ENCODE data around the gene CCDC91. TPM values are rescaled to one million over a fixed set of nuclear protein-coding genes. Genes with fewer than 3 reads are reported as not detected.

The CCDC91 gene
- polyA plus RNA-seq, 1 donor from 2014 or later = 11.6 TPM

DNA sequence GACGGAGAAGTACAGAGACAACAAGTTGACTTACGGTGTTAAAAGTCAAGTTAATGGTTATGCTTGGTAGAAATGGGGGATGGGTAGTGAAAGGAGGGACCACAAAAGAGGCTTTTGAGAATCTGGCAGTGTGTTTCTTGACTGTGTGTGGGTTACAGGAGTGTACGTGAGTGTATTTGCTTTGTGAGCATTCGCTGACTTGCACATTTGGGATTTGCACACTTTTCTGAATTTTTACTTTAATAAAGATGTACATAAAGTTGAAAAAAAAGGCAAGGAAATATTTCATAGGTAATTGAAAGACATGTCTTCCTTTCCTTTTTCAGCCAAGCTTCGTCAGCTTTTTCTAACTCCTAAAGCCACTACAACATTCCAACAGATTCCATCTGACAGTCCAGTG, 28.6 kb upstream of the CCDC91 start:
- TF ChIP-seq POLR2AphosphoS5 (IDR thresholded peaks at IDR 0.05) = no peak
- no peak for TF ChIP-seq EP300 (conservative IDR thresholded peaks at IDR 0.05; ENCODE audit: poor library complexity, severe bottlenecking)
- TF ChIP-seq, protein P1, sequence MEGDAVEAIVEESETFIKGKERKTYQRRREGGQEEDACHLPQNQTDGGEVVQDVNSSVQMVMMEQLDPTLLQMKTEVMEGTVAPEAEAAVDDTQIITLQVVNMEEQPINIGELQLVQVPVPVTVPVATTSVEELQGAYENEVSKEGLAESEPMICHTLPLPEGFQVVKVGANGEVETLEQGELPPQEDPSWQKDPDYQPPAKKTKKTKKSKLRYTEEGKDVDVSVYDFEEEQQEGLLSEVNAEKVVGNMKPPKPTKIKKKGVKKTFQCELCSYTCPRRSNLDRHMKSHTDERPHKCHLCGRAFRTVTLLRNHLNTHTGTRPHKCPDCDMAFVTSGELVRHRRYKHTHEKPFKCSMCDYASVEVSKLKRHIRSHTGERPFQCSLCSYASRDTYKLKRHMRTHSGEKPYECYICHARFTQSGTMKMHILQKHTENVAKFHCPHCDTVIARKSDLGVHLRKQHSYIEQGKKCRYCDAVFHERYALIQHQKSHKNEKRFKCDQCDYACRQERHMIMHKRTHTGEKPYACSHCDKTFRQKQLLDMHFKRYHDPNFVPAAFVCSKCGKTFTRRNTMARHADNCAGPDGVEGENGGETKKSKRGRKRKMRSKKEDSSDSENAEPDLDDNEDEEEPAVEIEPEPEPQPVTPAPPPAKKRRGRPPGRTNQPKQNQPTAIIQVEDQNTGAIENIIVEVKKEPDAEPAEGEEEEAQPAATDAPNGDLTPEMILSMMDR (IDR thresholded peaks at IDR 0.05; ENCODE audit: poor library complexity, severe bottlenecking) = no peak
- no peak for TF ChIP-seq TAF1 (IDR thresholded peaks at IDR 0.05; ENCODE audit: low read depth)
- TF ChIP-seq EZH2 (IDR thresholded peaks at IDR 0.05; ENCODE audit: borderline replicate concordance, insufficient read depth, low read length, poor library complexity, severe bottlenecking) = no peak
- no peak for TF ChIP-seq MXI1 (conservative IDR thresholded peaks at IDR 0.05; ENCODE audit: poor library complexity, severe bottlenecking)
- no peak for TF ChIP-seq SMC3 (conservative IDR thresholded peaks at IDR 0.05; ENCODE audit: poor library complexity)
- no peak for TF ChIP-seq RAD21 (conservative IDR thresholded peaks at IDR 0.05)
- TF ChIP-seq, protein P2, sequence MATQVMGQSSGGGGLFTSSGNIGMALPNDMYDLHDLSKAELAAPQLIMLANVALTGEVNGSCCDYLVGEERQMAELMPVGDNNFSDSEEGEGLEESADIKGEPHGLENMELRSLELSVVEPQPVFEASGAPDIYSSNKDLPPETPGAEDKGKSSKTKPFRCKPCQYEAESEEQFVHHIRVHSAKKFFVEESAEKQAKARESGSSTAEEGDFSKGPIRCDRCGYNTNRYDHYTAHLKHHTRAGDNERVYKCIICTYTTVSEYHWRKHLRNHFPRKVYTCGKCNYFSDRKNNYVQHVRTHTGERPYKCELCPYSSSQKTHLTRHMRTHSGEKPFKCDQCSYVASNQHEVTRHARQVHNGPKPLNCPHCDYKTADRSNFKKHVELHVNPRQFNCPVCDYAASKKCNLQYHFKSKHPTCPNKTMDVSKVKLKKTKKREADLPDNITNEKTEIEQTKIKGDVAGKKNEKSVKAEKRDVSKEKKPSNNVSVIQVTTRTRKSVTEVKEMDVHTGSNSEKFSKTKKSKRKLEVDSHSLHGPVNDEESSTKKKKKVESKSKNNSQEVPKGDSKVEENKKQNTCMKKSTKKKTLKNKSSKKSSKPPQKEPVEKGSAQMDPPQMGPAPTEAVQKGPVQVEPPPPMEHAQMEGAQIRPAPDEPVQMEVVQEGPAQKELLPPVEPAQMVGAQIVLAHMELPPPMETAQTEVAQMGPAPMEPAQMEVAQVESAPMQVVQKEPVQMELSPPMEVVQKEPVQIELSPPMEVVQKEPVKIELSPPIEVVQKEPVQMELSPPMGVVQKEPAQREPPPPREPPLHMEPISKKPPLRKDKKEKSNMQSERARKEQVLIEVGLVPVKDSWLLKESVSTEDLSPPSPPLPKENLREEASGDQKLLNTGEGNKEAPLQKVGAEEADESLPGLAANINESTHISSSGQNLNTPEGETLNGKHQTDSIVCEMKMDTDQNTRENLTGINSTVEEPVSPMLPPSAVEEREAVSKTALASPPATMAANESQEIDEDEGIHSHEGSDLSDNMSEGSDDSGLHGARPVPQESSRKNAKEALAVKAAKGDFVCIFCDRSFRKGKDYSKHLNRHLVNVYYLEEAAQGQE (IDR thresholded peaks at IDR 0.05; ENCODE audit: borderline replicate concordance) = no peak
- H3K9ac ChIP-seq (ENCODE audit: low read length) = no peak overlapping the region
- H3K36me3 ChIP-seq (ENCODE audit: insufficient read depth, low read length) = no peaks in the 10 kb centered on the region
- no peaks in the 10 kb centered on the region for H3K9me3 ChIP-seq (ENCODE audit: low read length)
- no peaks in the 10 kb centered on the region for H3K79me2 ChIP-seq (replicated peaks; ENCODE audit: insufficient read depth, low read length)
- H2AFZ ChIP-seq (ENCODE audit: low read depth, low read length) = no peak overlapping the region
- no peaks in the 10 kb centered on the region for H3K27me3 ChIP-seq (ENCODE audit: insufficient read depth, low read depth, low read length)
- H3K4me2 ChIP-seq (ENCODE audit: low read length) = no peak overlapping the region
- no peak overlapping the region for H3K4me3 ChIP-seq (ENCODE audit: low read length)
- no peak overlapping the region for H3K27ac ChIP-seq (ENCODE audit: low read length)
- no peaks in the 10 kb centered on the region for H3K9me2 ChIP-seq (ENCODE audit: insufficient read depth, low read length)
- no peaks in the 10 kb centered on the region for H3F3A ChIP-seq (ENCODE audit: insufficient read depth, low read length, poor library complexity, severe bottlenecking)
- no peaks in the 10 kb centered on the region for H4K20me1 ChIP-seq (ENCODE audit: insufficient read depth)

DNA sequence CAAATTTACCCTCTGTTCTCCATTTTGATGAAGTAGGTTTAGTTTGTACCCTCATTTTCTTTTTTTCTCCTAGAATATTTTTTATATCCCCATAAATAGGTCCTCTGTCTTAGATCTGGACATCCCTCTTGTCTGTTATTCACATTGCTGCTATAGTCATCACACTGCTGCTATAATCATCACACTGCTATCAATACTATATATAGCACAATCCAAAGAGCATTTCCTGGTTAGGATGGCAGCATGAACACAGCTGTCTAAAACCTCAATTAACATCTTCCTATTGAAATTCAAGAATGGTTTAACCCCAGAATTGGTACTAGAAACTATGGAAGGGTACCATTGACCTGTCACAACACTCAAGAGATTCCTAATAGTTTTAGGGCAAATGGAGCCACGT, 27.6 kb upstream of the CCDC91 start:
- Histone ChIP-seq H3K79me2 (replicated peaks; ENCODE audit: insufficient read depth, low read length) (no peaks in the 10 kb centered on the region), H3K9me3 (ENCODE audit: low read length) (no peaks in the 10 kb centered on the region), H3K4me2 (ENCODE audit: low read length) (no peak overlapping the region), H3K9ac (ENCODE audit: low read length) (no peak overlapping the region), H3K36me3 (ENCODE audit: insufficient read depth, low read length) (no peaks in the 10 kb centered on the region), H4K20me1 (ENCODE audit: insufficient read depth) (no peaks in the 10 kb centered on the region), H2AFZ (ENCODE audit: low read depth, low read length) (no peak overlapping the region), H3K27ac (ENCODE audit: low read length) (no peak overlapping the region), H3K4me3 (ENCODE audit: low read length) (no peak overlapping the region), H3K27me3 (ENCODE audit: insufficient read depth, low read depth, low read length) (no peaks in the 10 kb centered on the region), H3F3A (ENCODE audit: insufficient read depth, low read length, poor library complexity, severe bottlenecking) (no peaks in the 10 kb centered on the region), H3K9me2 (ENCODE audit: insufficient read depth, low read length) (no peaks in the 10 kb centered on the region)
- no peak for TF ChIP-seq RAD21 (conservative IDR thresholded peaks at IDR 0.05)
- TF ChIP-seq EP300 (conservative IDR thresholded peaks at IDR 0.05; ENCODE audit: poor library complexity, severe bottlenecking) = no peak
- TF ChIP-seq, protein P2 (IDR thresholded peaks at IDR 0.05; ENCODE audit: borderline replicate concordance) = no peak
- TF ChIP-seq EZH2 (IDR thresholded peaks at IDR 0.05; ENCODE audit: borderline replicate concordance, insufficient read depth, low read length, poor library complexity, severe bottlenecking) = no peak
- TF ChIP-seq MXI1 (conservative IDR thresholded peaks at IDR 0.05; ENCODE audit: poor library complexity, severe bottlenecking) = no peak
- TF ChIP-seq SMC3 (conservative IDR thresholded peaks at IDR 0.05; ENCODE audit: poor library complexity) = no peak
- TF ChIP-seq POLR2AphosphoS5 (IDR thresholded peaks at IDR 0.05) = no peak
- TF ChIP-seq TAF1 (IDR thresholded peaks at IDR 0.05; ENCODE audit: low read depth) = no peak
- TF ChIP-seq, protein P1 (IDR thresholded peaks at IDR 0.05; ENCODE audit: poor library complexity, severe bottlenecking) = no peak

All from neural cell (in vitro differentiated cells).